NCI-H345 treated with DMSO at 0.1 percent for 48 hours (cell line): Measurements from ENCODE around the gene TMEM127.
"Not testable (repeated sequence)": the region's sequence is repeated elsewhere in the genome, so short reads cannot be mapped to it uniquely, and the experiment has no call there.

Experiments used
- DNase-seq: peaks from one replicate; lab custom pipeline; 2025; ENCODE audit not compliant: unreplicated experiment; lab: John Stamatoyannopoulos, UW

The TMEM127 gene

GRCh38 chr2:96241900-96242611 lies 23.7 kb downstream of the TMEM127 start:
- no peak for DNase-seq

- DNase-seq = no peak
These were observed 24.6 kb downstream of the TMEM127 start for GRCh38 chr2:96241227-96241626.

- DNase-seq = no peak
These were observed 25.3 kb downstream of the TMEM127 start for GRCh38 chr2:96240341-96241038.

- DNase-seq = no peak
These were observed 26.0 kb downstream of the TMEM127 start for GRCh38 chr2:96239745-96240264.

GRCh38 chr2:96239091-96239490 lies 26.7 kb downstream of the TMEM127 start:
- DNase-seq = no peak

- DNase-seq = no peak
These were observed 27.5 kb downstream of the TMEM127 start for GRCh38 chr2:96238266-96238665.

GRCh38 chr2:96236882-96237281 lies 28.9 kb downstream of the TMEM127 start:
- DNase-seq = no peak

- no peak for DNase-seq
These were observed 31.9 kb downstream of the TMEM127 start for GRCh38 chr2:96233880-96234316.

GRCh38 chr2:96233436-96233835 lies 32.4 kb downstream of the TMEM127 start:
- DNase-seq = no peak

GRCh38 chr2:96231316-96231715 lies 34.5 kb downstream of the TMEM127 start:
- DNase-seq = no peak

- no peak for DNase-seq
These were observed 40.7 kb downstream of the TMEM127 start for GRCh38 chr2:96225016-96225533.

GRCh38 chr2:96221106-96221505 lies 44.7 kb downstream of the TMEM127 start:
- DNase-seq = not testable (repeated sequence)

GRCh38 chr2:96219959-96220358 lies 45.8 kb downstream of the TMEM127 start:
- not testable (repeated sequence) for DNase-seq

GRCh38 chr2:96218508-96219131 lies 47.2 kb downstream of the TMEM127 start:
- no peak for DNase-seq

- DNase-seq = no peak
These were observed 51.2 kb downstream of the TMEM127 start for GRCh38 chr2:96214554-96214953.

GRCh38 chr2:96213379-96213778 lies 52.4 kb downstream of the TMEM127 start:
- DNase-seq = no peak

GRCh38 chr2:96212339-96212738 lies 53.5 kb downstream of the TMEM127 start:
- no peak for DNase-seq

- DNase-seq = no peak
These were observed 56.1 kb downstream of the TMEM127 start for GRCh38 chr2:96209729-96210085.

GRCh38 chr2:96209011-96209728 lies 56.6 kb downstream of the TMEM127 start:
- DNase-seq = no peak

GRCh38 chr2:96208143-96209010 lies 57.4 kb downstream of the TMEM127 start, which contains the start of gene STARD7:
Gene STARD7 (minus strand): TSS chr2:96208827. CDS start chr2:96208434, 393 bp downstream.
- DNase-seq = peak; percentile 95
